HG03575 (cell line): ENCODE results near the gene ZNF302.

Experiments
- ATAC-seq: cut with Tn5 transposase; IDR thresholded peaks from one replicate; pipeline ENCODE4 v1.9.1; 2021; ENCODE audit not compliant: unreplicated experiment, insufficient number of reproducible peaks, low FRiP score; ENCODE audit errors: extremely low read depth

ZNF302 gene

GRCh38 chr19:34722353-34722752 lies 44.9 kb downstream of the ZNF302 start:
- ATAC-seq = no peak

DNA sequence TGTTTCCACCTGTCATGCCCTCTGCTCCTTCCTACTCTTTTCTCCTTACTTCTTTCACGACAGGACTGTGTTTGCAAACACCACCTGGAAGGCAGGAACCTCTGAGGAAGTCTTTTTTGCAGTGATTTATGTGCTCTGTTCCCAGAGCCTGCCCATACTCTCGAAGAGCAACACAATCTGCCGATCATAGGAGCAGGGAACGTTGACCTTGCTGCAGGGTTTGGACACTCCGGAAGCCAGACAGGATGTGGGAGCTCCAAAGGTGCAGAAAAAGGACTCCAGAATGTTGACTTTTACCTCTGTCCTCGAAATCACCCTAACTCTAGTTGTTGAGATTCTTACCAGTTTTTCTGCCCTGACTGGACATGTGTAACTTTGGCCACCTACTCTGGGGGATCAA lies 47.9 kb downstream of the ZNF302 start:
- no peak for ATAC-seq

DNA sequence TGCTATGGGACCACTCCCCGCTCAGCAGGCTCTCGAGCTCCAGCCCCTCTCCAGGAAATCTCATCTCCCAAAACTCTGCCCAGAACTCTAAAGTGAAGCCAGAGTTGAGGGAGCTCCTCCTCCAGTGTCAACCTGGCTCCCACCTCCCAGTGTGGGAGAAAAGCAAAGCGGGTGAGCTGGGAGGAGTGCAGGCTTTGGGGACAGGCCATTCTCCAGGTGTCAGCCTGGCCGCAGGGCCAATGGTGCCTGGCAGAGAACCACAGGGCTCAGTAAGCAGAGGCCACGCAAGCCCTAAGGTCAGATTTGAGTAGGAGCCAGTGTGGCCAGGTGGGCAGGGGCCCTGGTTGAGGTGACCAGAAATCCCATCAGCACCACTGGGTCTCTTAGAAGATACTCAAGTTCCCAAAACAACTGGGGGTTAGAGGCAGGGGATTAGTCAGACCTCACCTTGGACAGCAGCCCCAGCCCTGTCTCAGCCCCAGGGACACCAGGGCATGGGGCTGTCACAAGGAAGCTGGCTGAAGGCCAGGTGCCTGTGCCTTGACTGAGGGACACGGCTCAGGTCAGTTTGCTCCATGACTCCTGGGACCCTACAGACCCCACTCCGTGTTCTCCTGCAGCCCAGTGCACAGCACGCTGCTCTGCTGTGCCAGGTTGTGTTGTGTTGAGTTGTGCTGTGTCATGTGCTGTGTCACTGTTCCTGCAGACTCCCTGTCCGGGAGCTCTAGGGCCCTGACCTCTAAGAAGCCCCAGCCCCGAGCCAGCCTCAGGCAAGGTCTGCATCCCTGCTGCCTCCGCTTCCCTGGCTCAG lies 53.7 kb downstream of the ZNF302 start:
- ATAC-seq = no peak

DNA sequence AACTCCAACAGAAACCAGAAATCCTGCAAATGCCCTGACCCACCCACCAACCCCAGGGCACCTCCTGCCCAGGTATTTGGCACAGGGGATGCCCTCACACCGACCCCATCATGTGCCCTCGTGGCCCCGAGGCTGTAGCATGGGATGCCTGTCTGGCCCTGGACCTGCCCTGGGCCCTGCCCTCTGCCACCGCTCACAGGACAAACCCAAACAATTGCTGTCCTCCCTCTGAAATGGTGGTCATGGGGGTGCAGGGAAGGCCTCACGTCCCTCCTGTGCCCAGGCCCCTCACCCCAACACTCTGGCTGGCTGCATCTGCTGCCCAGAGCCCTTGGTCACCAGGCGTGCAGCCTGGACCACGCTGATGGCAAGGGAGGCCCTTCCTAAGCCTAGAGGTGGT lies 54.5 kb downstream of the ZNF302 start:
- ATAC-seq = no peak

GRCh38 chr19:34732612-34733211 lies 55.2 kb downstream of the ZNF302 start:
- ATAC-seq = no peak

DNA sequence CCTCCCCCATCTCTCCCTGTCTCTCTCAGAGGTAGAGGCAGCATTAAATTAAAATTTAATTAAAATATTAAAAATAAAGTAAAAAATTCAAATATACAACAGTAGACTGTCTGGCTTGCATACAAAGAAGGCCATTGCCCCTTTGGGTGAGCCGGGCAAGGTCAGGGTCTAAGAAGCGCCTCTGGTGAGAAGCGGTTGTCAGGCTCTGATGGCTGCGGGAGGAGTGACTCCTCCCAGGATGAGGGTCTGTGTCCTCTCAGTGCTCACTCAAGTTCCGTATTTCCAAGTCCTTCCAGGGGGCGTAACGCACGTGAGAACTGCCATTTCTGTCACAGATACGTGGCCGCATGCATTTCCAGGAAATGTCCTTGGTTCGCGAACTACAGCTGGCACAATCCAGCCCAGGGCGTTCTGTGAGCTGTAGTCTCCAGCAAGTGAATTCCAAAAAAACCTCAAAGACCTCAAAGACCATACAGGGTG lies 55.8 kb downstream of the ZNF302 start:
- peak; percentile 10 for ATAC-seq

DNA sequence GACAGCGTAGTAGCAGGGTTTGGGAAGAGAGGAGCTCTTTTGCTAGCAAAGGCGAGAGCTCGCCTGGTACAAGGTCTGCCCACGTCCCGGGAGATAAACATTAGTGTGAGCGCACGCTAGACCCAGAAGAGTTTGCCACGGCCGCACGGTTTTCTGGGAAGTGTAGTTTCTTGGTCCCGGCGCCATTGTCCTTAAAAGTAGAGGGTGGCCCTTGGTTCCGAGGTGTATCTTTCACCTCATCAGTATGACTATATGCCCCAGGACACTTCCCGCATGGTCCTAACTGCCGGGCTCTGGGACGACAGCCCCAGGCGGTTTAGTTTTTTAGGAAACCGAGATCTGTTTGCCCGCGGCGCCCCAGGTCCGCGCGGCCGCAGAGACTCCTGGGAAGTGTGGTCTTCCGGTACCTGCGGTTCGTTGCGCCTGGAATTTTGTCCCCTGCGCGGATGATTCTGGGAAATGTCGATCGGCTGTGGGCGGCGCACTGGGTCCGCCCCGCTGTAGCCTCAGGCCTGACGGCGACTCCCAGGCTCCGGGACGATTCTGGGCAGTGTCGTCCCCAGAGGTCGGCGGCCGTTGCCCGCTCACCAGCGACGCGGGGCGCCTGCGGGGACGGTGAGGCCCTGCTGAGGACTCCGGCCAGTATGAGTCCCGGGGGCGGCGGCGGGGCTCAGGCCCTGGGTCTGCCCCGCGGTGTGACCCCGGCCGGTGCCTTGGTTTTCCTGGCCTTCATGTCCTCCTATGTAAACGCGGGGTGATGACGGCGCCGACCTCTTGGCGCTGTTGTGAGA lies 56.5 kb downstream of the ZNF302 start, which contains the start of gene ZNF181:
Gene ZNF181 (plus strand): TSS at position 498 of the 791 bp plus-strand sequence. CDS start 795 bp downstream, outside the sequence.
- peak; percentile 49 for ATAC-seq

GRCh38 chr19:34734537-34735103 lies 57.1 kb downstream of the ZNF302 start:
- no peak for ATAC-seq
